GM12878 (cell line): ENCODE measurements around the gene FTO.

Source experiments
- CEBPB ChIP-seq, 2 experiments: fragments of 150-350 bp in 1 of 2; IDR thresholded peaks; 2 replicates each; pipeline ENCODE4 v1.6.1; 2012 to 2014; ENCODE audit warnings: low read depth in 2 of 2, low read length in 2 of 2, borderline replicate concordance in 1 of 2, inconsistent platforms in 1 of 2
- CTCF ChIP-seq, 3 experiments: IDR thresholded peaks in 2 of 3; conservative IDR thresholded peaks in 1 of 3; 2 replicates each; pipeline ENCODE4 v1.5.1; 2011; ENCODE audit warnings: low read depth in 3 of 3, low read length in 3 of 3, mild to moderate bottlenecking in 3 of 3, control low read depth in 2 of 3, moderate library complexity in 2 of 3, inconsistent platforms in 1 of 3, mixed read lengths in 1 of 3; ENCODE audit not compliant: control insufficient read depth in 2 of 3, insufficient read depth in 1 of 3; ENCODE audit errors: extremely low read depth in 1 of 3
- CUX1 ChIP-seq: IDR thresholded peaks from 2 replicates; pipeline ENCODE4 v1.6.1; 2012; ENCODE audit warnings: improper control_type of control experiment, low read depth, low read length; ENCODE audit not compliant: insufficient replicate concordance
- KDM1A ChIP-seq: fragments of 200-600 bp; sonication (generic); IDR thresholded peaks from 2 replicates; pipeline ENCODE4 v1.6.1; 2016; ENCODE audit warnings: borderline replicate concordance
- POLR2A ChIP-seq: IDR thresholded peaks from 2 replicates; pipeline ENCODE4 v1.6.1; 2011; ENCODE audit warnings: low read depth, mild to moderate bottlenecking, low read length
- REST ChIP-seq: IDR thresholded peaks from 2 replicates; pipeline ENCODE4 v1.6.1; 2012; ENCODE audit warnings: mild to moderate bottlenecking, low read depth, low read length
- YY1 ChIP-seq: IDR thresholded peaks from 2 replicates; pipeline ENCODE4 v1.6.1; 2011; ENCODE audit warnings: low read depth, mild to moderate bottlenecking, low read length
- ZZZ3 ChIP-seq: IDR thresholded peaks from 2 replicates; pipeline ENCODE4 v1.6.1; 2011; ENCODE audit warnings: low read depth; ENCODE audit not compliant: control insufficient read depth, insufficient read length

GRCh38 chr16:53878216-53878615 lies 174.3 kb downstream of the FTO start:
- no peak for TF ChIP-seq POLR2A
- TF ChIP-seq CTCF (IDR thresholded peaks at IDR 0.05 in 2 of 3, conservative IDR thresholded peaks at IDR 0.05 in 1 of 3; ENCODE audit: control insufficient read depth in 2 of 3, extremely low read depth in 1 of 3, insufficient read depth in 1 of 3, low read depth in 3 of 3, low read length in 3 of 3): no peak
- no peak for TF ChIP-seq ZZZ3
- no peak for TF ChIP-seq KDM1A
- no peak for TF ChIP-seq CEBPB (IDR thresholded peaks at IDR 0.05; ENCODE audit: borderline replicate concordance in 1 of 2, low read depth in 2 of 2, low read length in 2 of 2)
- no peak for TF ChIP-seq CUX1
- TF ChIP-seq YY1: no peak
- TF ChIP-seq REST: no peak
